Mesothelial cell of epicardium (in vitro differentiated cells): Measurements from ENCODE around the gene PSTPIP1. TPM values are rescaled to one million over a fixed set of nuclear protein-coding genes. Genes with fewer than 3 reads are reported as not detected.

ENCODE experiments used
- DNase-seq, 2 experiments: peaks; one replicate each; pipeline ENCODE4 v3.0.0; 2021; ENCODE audit warnings: low spot score in 2 of 2; ENCODE audit not compliant: unreplicated experiment in 2 of 2
- H3K27ac Mint-ChIP-seq: 2 replicates; pipeline ENCODE4 v1.8.0; 2021; ENCODE audit warnings: mixed read lengths
- H3K27me3 Mint-ChIP-seq: 2 replicates; pipeline ENCODE4 v1.8.0; 2021; ENCODE audit warnings: low read depth, mixed read lengths
- H3K36me3 Mint-ChIP-seq: 2 replicates; pipeline ENCODE4 v1.8.0; 2021; ENCODE audit warnings: mixed read lengths
- H3K4me1 Mint-ChIP-seq: 2 replicates; pipeline ENCODE4 v1.8.0; 2021; ENCODE audit warnings: mixed read lengths
- H3K4me3 Mint-ChIP-seq: 2 replicates; pipeline ENCODE4 v1.8.0; 2021; ENCODE audit warnings: mild to moderate bottlenecking, moderate library complexity, mixed read lengths
- H3K9me3 Mint-ChIP-seq: 2 replicates; pipeline ENCODE4 v1.8.0; 2021; ENCODE audit warnings: mixed read lengths
- CTCF ChIP-seq: fragments of 200-600 bp; sonication (generic); IDR thresholded peaks from one replicate; pipeline ENCODE4 v1.5.0; 2021; ENCODE audit warnings: antibody characterized with exemption; ENCODE audit not compliant: unreplicated experiment
- total RNA-seq: library from RNA; stranded (reverse); gene quantifications from 3 replicates; pipeline ENCODE4 v1.2.1, GENCODE V29; 2021

PSTPIP1 gene
- total RNA-seq, 1 donor from 2014 or later = not detected

GRCh38 chr15:77032647-77033416 lies 37.9 kb downstream of the PSTPIP1 start:
- Mint-ChIP-seq H3K4me3 (no peak overlapping the region), H3K27me3 (no peaks in the 10 kb centered on the region), H3K9me3 (no peaks in the 10 kb centered on the region), H3K36me3 (peaks cover 14% of the 10 kb centered on the region), H3K27ac (no peak overlapping the region), H3K4me1 (peaks cover 2% of the 10 kb centered on the region)
- DNase-seq = peak; percentile 16 to 21
- TF ChIP-seq CTCF = no peak

GRCh38 chr15:77033417-77033728 lies 38.4 kb downstream of the PSTPIP1 start:
- Mint-ChIP-seq H3K27me3 (no peaks in the 10 kb centered on the region), H3K36me3 (peaks cover 14% of the 10 kb centered on the region), H3K4me1 (peaks cover 2% of the 10 kb centered on the region), H3K4me3 (no peak overlapping the region), H3K27ac (no peak overlapping the region), H3K9me3 (no peaks in the 10 kb centered on the region)
- TF ChIP-seq CTCF = no peak
- DNase-seq = peak in 1 of 2 experiments; percentile 12

- peaks cover 2% of the 10 kb centered on the region for H3K4me1 Mint-ChIP-seq
- H3K4me3 Mint-ChIP-seq = no peak overlapping the region
- H3K27me3 Mint-ChIP-seq = no peaks in the 10 kb centered on the region
- peak overlapping the region; percentile 25 for H3K27ac Mint-ChIP-seq
- H3K9me3 Mint-ChIP-seq = no peaks in the 10 kb centered on the region
- H3K36me3 Mint-ChIP-seq = peaks cover 14% of the 10 kb centered on the region
- DNase-seq = peak in 1 of 2 experiments; percentile 13
- TF ChIP-seq CTCF = no peak
These were observed 39.1 kb downstream of the PSTPIP1 start for GRCh38 chr15:77033729-77034671.

- no peaks in the 10 kb centered on the region for H3K9me3 Mint-ChIP-seq
- H3K36me3 Mint-ChIP-seq = peaks cover 14% of the 10 kb centered on the region
- H3K4me1 Mint-ChIP-seq = peaks cover 2% of the 10 kb centered on the region
- peak; percentile 39 for TF ChIP-seq CTCF
- peak; percentile 21 to 47 for DNase-seq
- no peaks in the 10 kb centered on the region for H3K27me3 Mint-ChIP-seq
- peak overlapping the region; percentile 25 for H3K27ac Mint-ChIP-seq
- H3K4me3 Mint-ChIP-seq = no peak overlapping the region
These were observed 40.0 kb downstream of the PSTPIP1 start for GRCh38 chr15:77034695-77035489.

- Mint-ChIP-seq H3K9me3 (no peaks in the 10 kb centered on the region), H3K4me3 (no peak overlapping the region), H3K27ac (no peak overlapping the region), H3K4me1 (peaks cover 2% of the 10 kb centered on the region), H3K36me3 (peaks cover 14% of the 10 kb centered on the region), H3K27me3 (no peaks in the 10 kb centered on the region)
- no peak for TF ChIP-seq CTCF
- peak in 1 of 2 experiments; percentile 10 for DNase-seq
These were observed 40.7 kb downstream of the PSTPIP1 start for GRCh38 chr15:77035584-77035983.
